Stimulated activated CD4-positive, alpha-beta T cell treated with anti-CD3 and anti-CD28 coated beads, Interleukin-12 subunit alpha, Interleukin-12 subunit beta, amount 100 ng/mL, for 24 hours (primary cell): Measurements from ENCODE around the gene STEAP3.

ENCODE experiments used
- DNase-seq, 2 experiments: peaks; one replicate each; pipeline ENCODE4 v3.0.0-alpha.2; 2020; ENCODE audit warnings: low read depth in 2 of 2

The STEAP3 gene

DNA sequence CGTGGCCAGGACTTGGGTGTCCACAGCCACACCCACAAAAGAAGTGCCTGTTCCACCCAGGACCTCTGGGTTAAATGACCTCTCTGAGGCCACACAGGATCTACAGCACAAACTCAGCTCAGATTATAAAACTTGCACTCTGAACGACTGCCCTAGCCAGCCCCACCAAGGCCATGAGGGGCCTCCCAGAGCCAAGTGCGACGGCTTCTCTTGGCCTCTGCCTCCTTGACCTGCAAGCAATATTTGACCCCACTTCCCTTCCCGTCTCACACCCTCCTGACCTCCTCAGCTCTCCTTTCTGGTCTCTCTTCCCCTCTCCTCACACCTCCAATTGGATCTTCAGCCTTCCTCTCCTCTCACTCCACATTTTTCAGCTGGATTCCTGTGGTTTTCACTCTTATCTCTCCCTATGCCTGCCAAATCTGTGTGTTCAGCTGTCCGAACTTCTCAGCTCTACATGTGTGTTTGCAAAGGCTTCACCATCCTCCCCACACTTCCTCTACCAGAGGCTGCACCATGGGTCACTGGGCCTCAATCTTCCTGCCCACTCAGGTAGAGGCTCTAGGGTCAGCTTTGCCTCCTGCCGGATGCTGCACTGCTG is 25.3 kb upstream of the STEAP3 start:
- no peak for DNase-seq

DNA sequence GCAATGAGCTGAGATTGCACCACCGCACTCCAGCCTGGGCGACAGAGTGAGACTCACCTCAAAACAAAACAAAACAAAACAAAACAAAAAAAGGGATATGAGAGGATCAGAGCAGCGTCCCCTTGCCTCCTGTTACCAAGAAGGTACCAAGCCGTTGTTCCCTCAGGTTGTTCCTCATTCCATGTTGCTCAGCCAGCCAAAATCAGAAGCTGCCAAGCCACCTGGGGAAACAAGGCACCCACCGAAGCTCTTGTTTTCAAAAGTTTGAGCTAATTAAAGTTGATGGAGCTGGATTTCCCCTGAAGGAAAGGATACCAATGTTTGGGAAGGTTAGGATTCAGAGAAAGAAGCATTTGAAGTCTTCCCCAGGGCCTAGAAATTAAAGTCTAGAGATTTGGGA is 21.8 kb upstream of the STEAP3 start:
- no peak for DNase-seq

DNA sequence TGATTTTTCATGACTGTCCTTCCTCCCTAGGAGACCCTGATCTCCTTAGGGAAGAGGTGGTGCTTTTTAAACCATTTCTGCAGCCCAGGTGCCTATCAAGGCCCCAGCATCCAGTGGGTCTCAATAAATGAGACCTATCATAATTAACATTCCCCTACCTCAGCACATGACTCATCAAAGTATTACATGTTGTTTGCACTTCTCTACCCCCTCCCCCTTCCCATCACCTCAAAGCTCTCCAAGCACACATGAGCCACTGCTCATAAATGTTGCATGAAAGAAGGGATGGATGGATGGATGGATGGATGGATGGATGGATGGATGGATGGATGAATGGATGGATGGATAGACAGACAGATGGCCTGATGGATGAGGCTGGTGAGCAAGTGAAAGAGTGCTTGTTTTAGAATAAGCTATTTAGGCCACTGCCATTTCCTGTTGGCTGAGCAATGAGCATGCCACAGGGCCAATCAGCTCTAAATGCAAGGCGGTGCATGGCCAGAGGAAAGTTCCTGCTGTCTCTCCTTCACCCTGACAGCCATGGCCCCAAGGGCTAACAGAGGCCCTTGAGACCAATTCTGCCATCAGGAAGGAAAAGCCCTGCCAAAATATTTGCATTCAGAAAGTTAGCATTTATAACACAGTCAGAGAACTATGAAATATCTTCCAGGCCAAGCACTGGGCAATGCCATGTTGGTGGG is 20.9 kb upstream of the STEAP3 start:
- DNase-seq: no peak

DNA sequence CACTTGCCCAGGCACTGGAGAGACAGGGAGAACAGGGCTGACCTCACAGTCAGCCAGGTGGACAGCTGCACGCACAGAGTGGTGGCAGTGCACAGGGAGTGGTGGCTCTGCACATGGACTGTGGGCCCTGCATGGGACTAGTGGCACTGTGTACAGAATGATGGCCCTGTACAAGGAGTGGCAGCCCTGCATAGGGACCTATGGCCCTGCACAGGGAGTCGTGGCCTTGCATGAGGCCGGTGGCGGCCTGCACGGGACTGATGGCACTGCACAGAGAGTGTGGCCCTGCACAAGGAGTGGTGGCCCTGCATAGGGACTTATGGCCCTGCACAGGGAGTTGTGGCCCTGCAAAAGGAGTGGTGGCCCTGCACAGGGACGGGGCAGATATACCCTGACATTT is 19.1 kb upstream of the STEAP3 start:
- no peak for DNase-seq

DNA sequence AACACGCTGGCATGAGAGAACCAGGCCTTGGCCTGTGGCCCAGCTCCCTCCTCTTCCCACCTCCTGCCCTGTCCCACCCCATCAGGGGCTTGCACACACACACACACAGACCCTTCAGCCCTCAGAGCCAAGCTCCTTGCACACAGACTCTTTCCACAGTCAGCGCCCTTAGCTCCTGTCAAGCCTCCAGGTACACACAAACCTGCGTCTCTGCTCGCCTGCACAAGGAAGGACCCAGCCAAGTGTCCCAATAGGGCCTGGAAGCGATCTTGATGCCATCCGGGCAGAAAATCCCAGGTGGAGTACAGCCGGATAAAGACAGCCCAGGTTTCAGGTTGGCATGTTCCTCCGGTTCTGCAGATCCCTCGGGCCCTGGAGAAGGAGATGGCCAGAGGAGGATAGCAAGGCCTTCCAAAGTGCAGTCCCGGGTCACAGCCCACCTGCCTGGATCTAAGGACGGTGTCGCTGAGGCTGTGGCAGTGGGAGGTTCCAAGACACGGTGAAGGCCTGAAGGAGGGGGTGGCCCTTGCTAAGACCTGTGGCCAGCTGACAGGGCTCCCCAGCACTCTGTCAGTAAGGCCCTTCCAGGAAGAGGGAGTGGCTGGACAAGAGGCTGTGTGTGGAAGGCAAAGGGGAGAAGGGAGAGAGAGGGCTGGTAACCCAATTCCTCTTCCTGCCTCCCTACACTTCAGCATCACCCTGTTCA is 18.5 kb upstream of the STEAP3 start:
- no peak for DNase-seq

DNA sequence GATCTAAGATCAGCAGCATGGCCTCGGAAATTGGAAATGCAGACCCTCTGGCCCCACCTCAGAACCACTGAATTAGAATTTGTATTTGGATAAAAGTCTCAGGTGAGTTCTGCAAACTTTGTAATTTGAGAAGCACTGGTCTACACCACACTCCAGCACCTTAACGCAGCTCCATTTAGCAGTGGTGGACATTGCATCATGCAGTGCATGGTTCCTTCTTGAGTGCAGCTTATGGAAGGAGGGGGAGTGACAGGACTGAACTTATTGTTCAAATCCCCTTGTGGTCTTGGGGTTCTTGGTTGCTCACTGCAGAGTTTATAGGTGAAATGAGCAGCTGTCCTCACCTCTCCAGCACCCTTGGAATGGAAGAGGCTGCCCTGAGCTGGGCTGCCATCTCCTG is 17.4 kb upstream of the STEAP3 start:
- DNase-seq: no peak

DNA sequence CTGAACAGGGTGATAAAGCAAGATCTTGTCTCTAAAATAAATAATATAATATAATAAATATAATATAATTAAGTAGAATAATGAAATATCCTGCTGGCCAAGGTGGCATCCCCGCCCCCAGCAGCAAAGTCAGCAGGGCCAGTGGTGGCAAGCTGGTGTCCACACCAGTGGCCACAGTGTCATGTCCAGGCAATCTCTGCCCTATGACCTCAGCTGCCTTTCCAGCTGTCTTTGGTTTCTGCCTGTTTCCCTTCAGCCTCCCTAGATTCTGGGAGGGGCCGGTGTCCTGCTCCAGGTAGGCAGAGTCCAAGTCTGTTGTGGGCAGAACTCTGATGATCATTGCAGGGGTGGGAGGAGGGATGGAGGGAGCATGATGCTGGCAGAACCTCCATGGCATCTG is 16.2 kb upstream of the STEAP3 start:
- DNase-seq: no peak

DNA sequence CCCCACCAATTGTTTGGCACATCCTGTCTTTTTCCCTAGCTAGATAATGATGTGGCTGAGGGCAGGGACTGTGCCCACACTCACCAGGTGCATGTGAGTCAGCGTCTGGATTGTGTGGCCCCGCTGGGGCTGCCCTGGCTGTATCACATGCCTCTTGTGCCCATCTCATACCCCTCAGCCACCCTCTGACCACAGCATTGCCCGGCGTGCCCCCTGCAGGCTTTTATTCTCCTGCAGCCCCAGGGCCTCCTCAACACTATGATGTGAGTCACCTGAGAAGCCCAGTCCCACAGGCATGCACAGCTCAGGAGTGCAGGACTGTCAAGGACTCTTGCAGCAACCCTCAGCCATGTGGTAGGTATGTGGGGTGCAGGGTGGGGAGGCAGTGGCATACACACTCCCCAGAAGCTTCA is 14.8 kb upstream of the STEAP3 start:
- DNase-seq: no peak

DNA sequence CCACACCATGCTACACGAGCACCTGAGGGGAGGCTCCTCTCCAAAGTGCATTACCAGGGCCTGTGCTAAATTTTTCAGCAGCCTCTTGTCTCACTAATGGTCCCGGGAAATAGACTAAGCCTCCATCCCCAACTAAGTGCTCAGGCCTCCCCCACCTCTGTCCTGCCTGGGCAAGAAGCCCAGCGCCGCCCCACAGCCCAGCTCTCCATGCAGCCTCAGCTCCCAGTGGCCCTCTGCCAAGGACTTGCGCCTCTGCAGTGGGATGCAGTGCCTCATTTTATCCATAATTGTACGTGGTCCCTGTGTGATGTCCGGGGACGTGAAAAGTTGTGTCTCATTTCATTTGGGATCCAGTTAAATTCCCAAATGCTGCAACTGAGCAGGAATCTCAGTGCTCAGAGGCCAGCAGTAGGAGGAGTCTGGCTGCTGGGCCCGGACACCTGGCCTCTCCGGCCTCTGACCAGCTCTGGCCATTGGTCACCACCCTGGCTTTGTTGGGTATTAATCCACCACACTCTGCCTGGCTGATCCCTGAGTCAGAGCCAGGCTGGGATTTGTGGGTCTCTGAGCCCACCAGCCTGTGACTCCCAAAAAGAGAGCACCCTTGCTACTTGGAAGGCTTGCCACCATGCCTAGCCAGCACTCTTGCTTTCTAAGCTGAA is 11.4 kb upstream of the STEAP3 start:
- DNase-seq: no peak

GRCh38 chr2:119214453-119215037 is 9.1 kb upstream of the STEAP3 start:
- DNase-seq: no peak

DNA sequence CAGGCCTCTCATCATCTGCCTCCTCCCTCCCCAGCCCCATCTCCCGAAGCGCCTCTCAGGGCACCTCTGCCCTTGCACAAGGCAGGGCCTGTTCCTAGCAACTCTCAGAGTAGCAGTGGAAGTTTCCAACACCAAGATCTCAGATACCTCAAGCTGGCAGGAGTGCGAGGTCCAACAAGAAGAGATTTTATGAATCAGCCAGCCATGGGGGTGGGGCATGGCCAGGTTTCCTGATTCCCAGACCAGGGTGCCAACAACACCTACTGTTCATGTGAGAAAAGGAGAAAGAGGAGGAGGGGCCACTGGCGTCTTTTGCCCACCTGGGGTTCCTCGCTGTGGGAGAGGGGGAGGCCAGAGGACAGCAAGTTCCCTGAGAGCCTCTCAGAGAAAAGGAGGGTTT is 6.6 kb upstream of the STEAP3 start:
- DNase-seq: no peak

DNA sequence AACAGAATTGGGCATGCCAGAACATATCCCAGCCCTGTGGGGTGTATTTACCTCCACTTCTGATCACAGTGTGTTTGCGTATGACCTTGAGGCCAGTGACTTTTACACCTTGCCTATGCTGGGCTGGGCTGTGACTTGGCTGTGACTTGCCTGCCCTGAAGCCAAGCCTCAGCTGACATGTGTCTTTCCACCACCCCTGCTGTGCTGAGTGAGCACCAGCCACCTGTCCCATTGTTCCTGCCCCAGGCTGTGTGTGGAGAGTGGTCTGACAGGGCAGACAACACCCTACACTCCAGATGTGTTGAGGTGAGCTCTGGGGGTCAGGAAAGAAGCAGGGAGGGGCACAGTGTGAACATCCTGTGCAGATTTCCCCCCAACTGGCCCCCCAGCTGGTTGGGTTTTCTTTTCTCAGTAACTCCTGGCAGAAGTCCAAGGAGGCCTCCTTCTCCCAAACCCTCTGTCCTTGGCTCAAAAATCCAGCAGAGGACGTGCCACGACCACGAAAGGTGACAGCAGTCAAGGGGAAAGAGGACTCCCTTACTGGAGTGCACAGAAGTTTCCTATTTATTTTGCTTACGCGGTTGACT is 5.1 kb upstream of the STEAP3 start:
- no peak for DNase-seq

GRCh38 chr2:119219873-119220272 is 3.8 kb upstream of the STEAP3 start:
- DNase-seq: no peak

DNA sequence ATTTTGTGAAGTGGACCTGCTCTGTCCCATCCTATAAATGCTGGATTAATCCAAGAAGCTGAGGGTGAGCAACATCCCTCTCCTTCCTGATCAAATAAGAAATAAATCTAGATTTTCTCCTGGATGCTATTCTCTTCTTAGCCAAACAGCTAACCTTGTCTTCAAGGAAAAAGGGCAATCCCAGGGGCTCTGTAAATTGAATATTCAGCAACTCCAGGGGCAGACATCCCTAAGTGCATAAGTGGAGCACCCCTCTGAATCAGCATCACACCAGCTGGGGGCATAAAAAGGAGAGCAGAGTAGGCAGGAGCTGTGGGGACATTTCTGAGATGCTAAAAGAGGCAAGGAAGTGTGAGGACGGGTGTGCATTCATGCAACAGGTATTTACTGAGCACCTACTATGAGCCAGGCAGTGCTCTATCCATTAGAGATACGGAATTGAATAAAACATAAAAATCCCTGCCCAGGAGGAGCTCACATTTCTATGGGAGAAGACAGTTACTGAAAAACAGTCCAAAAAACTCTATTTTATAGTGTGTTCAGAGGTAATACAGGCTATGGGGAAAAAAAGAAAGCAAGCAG is 2.8 kb upstream of the STEAP3 start:
- DNase-seq: no peak

DNA sequence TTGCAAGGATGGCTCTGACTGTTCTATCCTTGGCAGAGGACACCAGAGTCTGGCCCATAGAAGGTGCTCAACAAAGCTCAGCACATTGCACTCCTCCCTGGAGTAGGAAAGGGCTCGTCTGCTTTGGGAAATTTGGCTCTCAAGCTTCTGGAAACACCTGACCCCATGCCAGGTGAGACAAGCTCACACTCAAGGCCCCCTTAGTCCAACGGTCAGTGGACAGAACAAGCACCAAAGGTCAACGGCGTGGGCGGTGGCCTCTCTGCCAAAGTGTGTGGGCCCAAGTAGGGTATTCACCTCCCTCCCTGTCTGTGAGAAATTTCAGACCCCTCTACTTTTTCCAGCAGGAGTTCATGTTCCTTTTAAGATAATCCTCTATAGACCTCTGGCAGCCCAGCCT is 2.0 kb upstream of the STEAP3 start:
- no peak for DNase-seq

- DNase-seq: no peak
These were observed 1.4 kb upstream of the STEAP3 start for GRCh38 chr2:119222213-119222612.

- no peak for DNase-seq
These were observed 642 bp upstream of the STEAP3 start for GRCh38 chr2:119222863-119223520.

DNA sequence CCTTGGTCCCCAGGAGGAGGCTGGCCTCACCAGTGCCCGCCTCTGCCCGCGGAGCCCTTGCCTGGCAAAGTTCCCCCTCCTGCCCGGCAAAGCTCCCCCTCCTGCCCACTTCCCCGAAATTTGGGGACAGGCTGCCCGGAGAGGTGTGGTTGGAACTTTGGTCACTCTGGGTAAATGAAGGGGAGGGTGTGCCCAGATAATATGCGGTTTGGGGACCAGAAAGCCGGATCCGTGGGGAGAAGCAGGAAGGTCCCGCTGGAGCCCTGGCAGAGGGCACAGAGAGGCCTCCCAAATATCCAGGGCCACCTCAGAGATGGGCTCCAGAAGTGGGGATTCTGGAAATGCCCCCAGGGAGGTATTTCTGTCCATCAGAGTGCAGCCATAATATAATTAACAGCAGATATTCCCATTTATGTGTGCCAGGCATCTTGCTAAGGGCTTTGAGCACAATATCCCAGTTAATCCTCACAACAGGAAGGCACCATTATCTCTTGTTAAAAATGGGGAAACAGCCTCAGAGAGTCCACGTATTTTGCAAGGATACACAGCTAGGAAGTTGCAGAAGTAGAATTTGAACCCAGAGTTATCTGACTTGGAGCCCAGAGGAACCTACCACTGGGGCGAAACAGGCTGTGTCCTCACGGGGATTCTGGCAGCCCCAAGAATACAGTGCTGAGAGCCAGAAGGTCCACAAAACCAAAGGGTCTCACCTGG is 914 bp downstream of the STEAP3 start:
- DNase-seq: no peak

- no peak for DNase-seq
These were observed 1.7 kb downstream of the STEAP3 start for GRCh38 chr2:119225105-119225865.

GRCh38 chr2:119225926-119226325 is 2.3 kb downstream of the STEAP3 start:
- no peak for DNase-seq
